H9 (cell line): ENCODE data around the gene RASGRF2. TPM values are rescaled to one million over a fixed set of nuclear protein-coding genes. Genes with fewer than 3 reads are reported as not detected.

Experiments
- DNase-seq: peaks from one replicate; pipeline ENCODE4 v3.0.0-alpha.2; 2017
- H2AFZ ChIP-seq: one replicate; pipeline ENCODE4 v1.6.1; 2013; ENCODE audit warnings: mild to moderate bottlenecking, low read length, control low read depth, moderate library complexity
- H2AK5ac ChIP-seq: 2 replicates; pipeline ENCODE4 v1.6.1; 2013; ENCODE audit warnings: low read length, control low read depth, mixed read lengths; ENCODE audit not compliant: insufficient read length
- H2BK120ac ChIP-seq: one replicate; pipeline ENCODE4 v1.6.1; 2013; ENCODE audit warnings: low read depth, mild to moderate bottlenecking, low read length, control low read depth, inconsistent platforms; ENCODE audit not compliant: poor library complexity, severe bottlenecking
- H2BK12ac ChIP-seq: 2 replicates; pipeline ENCODE4 v1.6.1; 2013; ENCODE audit warnings: low read length, control low read depth, mixed read lengths, low read depth; ENCODE audit not compliant: insufficient read length
- H2BK15ac ChIP-seq: 2 replicates; pipeline ENCODE4 v1.6.1; 2013; ENCODE audit warnings: low read depth, low read length, control low read depth
- H2BK20ac ChIP-seq: one replicate; pipeline ENCODE4 v1.6.1; 2013; ENCODE audit warnings: low read depth, mild to moderate bottlenecking, low read length, control low read depth, inconsistent platforms; ENCODE audit not compliant: poor library complexity, severe bottlenecking
- H2BK5ac ChIP-seq: 2 replicates; pipeline ENCODE4 v1.6.1; 2013; ENCODE audit warnings: low read length, control low read depth, mixed read lengths; ENCODE audit not compliant: insufficient read length
- H3K14ac ChIP-seq: 2 replicates; pipeline ENCODE4 v1.6.1; 2013; ENCODE audit warnings: low read length, control low read depth; ENCODE audit not compliant: insufficient read depth
- H3K18ac ChIP-seq: 2 replicates; pipeline ENCODE4 v1.6.1; 2013; ENCODE audit warnings: low read depth, mild to moderate bottlenecking, mixed read lengths, low read length, control low read depth; ENCODE audit not compliant: insufficient read length
- H3K23ac ChIP-seq: 2 replicates; pipeline ENCODE4 v1.6.1; 2013; ENCODE audit warnings: low read length, control low read depth, mixed read lengths, low read depth; ENCODE audit not compliant: insufficient read length
- H3K23me2 ChIP-seq: 2 replicates; pipeline ENCODE4 v1.6.1; 2013; ENCODE audit warnings: low read depth, mild to moderate bottlenecking, mixed read lengths, low read length, control low read depth; ENCODE audit not compliant: insufficient read length, poor library complexity, severe bottlenecking
- H3K27ac ChIP-seq: 2 replicates; pipeline ENCODE4 v1.5.1; 2013; ENCODE audit warnings: low read length, control low read depth, mixed read lengths, low read depth; ENCODE audit not compliant: insufficient read length
- H3K27me3 ChIP-seq: 2 replicates; pipeline ENCODE4 v1.6.1; 2013; ENCODE audit warnings: low read length, control low read depth, inconsistent platforms; ENCODE audit not compliant: insufficient read depth
- H3K4ac ChIP-seq: 2 replicates; pipeline ENCODE4 v1.6.1; 2013; ENCODE audit warnings: low read depth, mild to moderate bottlenecking, control low read depth, inconsistent platforms, low read length, moderate library complexity
- H3K4me1 ChIP-seq: 2 replicates; pipeline ENCODE4 v1.6.1; 2013; ENCODE audit warnings: low read length, control low read depth, inconsistent platforms; ENCODE audit not compliant: insufficient read depth
- H3K4me2 ChIP-seq: 2 replicates; pipeline ENCODE4 v1.6.1; 2013; ENCODE audit warnings: low read length, control low read depth, mixed read lengths; ENCODE audit not compliant: insufficient read length, insufficient read depth
- H3K56ac ChIP-seq: 2 replicates; pipeline ENCODE4 v1.6.1; 2013; ENCODE audit warnings: low read depth, mild to moderate bottlenecking, mixed read lengths, low read length, control low read depth; ENCODE audit not compliant: insufficient read length
- H3K79me1 ChIP-seq: 2 replicates; pipeline ENCODE4 v1.6.1; 2013; ENCODE audit warnings: low read depth, mild to moderate bottlenecking, moderate library complexity, low read length, control low read depth, inconsistent platforms; ENCODE audit not compliant: insufficient read depth, poor library complexity, severe bottlenecking
- H3K79me2 ChIP-seq: 2 replicates; pipeline ENCODE4 v1.6.1; 2013; ENCODE audit warnings: low read length, control low read depth, inconsistent platforms; ENCODE audit not compliant: insufficient read depth
- H3K9ac ChIP-seq: 2 replicates; pipeline ENCODE4 v1.6.1; 2013; ENCODE audit warnings: low read length, control low read depth, mixed read lengths; ENCODE audit not compliant: insufficient read length; ENCODE audit errors: extremely low read depth
- H3K9me3 ChIP-seq: one replicate; pipeline ENCODE4 v1.6.1; 2013; ENCODE audit warnings: low read depth, low read length, inconsistent platforms; ENCODE audit not compliant: control insufficient read depth
- H3T11ph ChIP-seq: one replicate; pipeline ENCODE4 v1.6.1; 2013; ENCODE audit warnings: mild to moderate bottlenecking, low read length, control low read depth, inconsistent platforms
- H4K20me1 ChIP-seq: one replicate; pipeline ENCODE4 v1.6.1; 2013; ENCODE audit not compliant: control insufficient read depth, insufficient read length, insufficient read depth
- H4K5ac ChIP-seq: 2 replicates; pipeline ENCODE4 v1.6.1; 2013; ENCODE audit warnings: low read depth, mild to moderate bottlenecking, mixed read lengths, low read length, control low read depth; ENCODE audit not compliant: insufficient read length
- H4K8ac ChIP-seq: replicated peaks from 2 replicates; pipeline ENCODE4 v1.6.1; 2013; ENCODE audit warnings: low read length, control low read depth, mixed read lengths, low read depth; ENCODE audit not compliant: insufficient read length
- H4K91ac ChIP-seq: 2 replicates; pipeline ENCODE4 v1.6.1; 2013; ENCODE audit warnings: low read depth, mild to moderate bottlenecking, moderate library complexity, mixed read lengths, low read length, control low read depth; ENCODE audit not compliant: insufficient read length
- H3K27ac Mint-ChIP-seq, 3 experiments: 2 replicates in 2 of 3; 3 replicates in 1 of 3; pipeline ENCODE4 v1.8.0; 2020 to 2021; ENCODE audit warnings: mixed read lengths in 3 of 3, mild to moderate bottlenecking in 1 of 3, moderate library complexity in 1 of 3
- H3K27me3 Mint-ChIP-seq: 2 replicates; pipeline ENCODE4 v1.8.0; 2021; ENCODE audit warnings: low read depth, mild to moderate bottlenecking, moderate library complexity, mixed read lengths
- H3K36me3 Mint-ChIP-seq, 3 experiments: 2 replicates in 2 of 3; 3 replicates in 1 of 3; pipeline ENCODE4 v1.8.0; 2020 to 2021; ENCODE audit warnings: low read depth in 3 of 3, mixed read lengths in 3 of 3; ENCODE audit not compliant: insufficient read depth in 1 of 3
- H3K4me1 Mint-ChIP-seq, 2 experiments: 2 replicates each; pipeline ENCODE4 v1.8.0; 2020; ENCODE audit warnings: mixed read lengths in 2 of 2
- H3K4me3 Mint-ChIP-seq, 2 experiments: 2 replicates in 1 of 2; 3 replicates in 1 of 2; pipeline ENCODE4 v1.8.0; 2020 to 2021; ENCODE audit warnings: mild to moderate bottlenecking in 2 of 2, mixed read lengths in 2 of 2, moderate library complexity in 1 of 2
- H3K9me3 Mint-ChIP-seq, 2 experiments: 2 replicates in 1 of 2; 3 replicates in 1 of 2; pipeline ENCODE4 v1.8.0; 2020; ENCODE audit warnings: mild to moderate bottlenecking in 2 of 2, mixed read lengths in 2 of 2, moderate library complexity in 1 of 2
- CTCF ChIP-seq: fragments of 200-600 bp; sonication (generic); conservative IDR thresholded peaks from 3 replicates; pipeline ENCODE4 v1.8.0; 2021; ENCODE audit warnings: antibody characterized with exemption, mild to moderate bottlenecking
- WGBS: extraction: QIAGEN DNeasy Blood & Tissue Kit; methylation state at CpG from one replicate; pipeline ENCODE4 v1.1.7; 2013; ENCODE audit warnings: missing lambda C conversion rate, low lambda C conversion rate, mixed read lengths; ENCODE audit not compliant: insufficient read length; ENCODE audit errors: extremely low coverage; 5-methylcytosine and 5-hydroxymethylcytosine counted together
- total RNA-seq: library from RNA; stranded (reverse); gene quantifications from 2 replicates; pipeline ENCODE4 v1.2.1, GENCODE V29; 2021

Gene RASGRF2
- total RNA-seq, 1 experiment from 2014 or later: 13.5 TPM

GRCh38 chr5:80912479-80912878 lies 47.7 kb upstream of the RASGRF2 start:
- no peak for TF ChIP-seq CTCF

More at GRCh38 chr5:80912479-80912878, 47.7 kb upstream of the RASGRF2 start:
- Mint-ChIP-seq H3K36me3 (no peaks in the 10 kb centered on the region; a peak in 1 of 7 replicates), H3K9me3 (peaks cover 4 to 6% of the 10 kb centered on the region in 2 experiments; a peak in 3 of 5 replicates), H3K4me1 (peaks cover 15 to 16% of the 10 kb centered on the region in 2 experiments), H3K4me3 (no peak overlapping the region), H3K27ac (no peak overlapping the region), H3K27me3 (no peaks in the 10 kb centered on the region)
- Histone ChIP-seq H2BK5ac (no peak overlapping the region), H3K79me1 (no peaks in the 10 kb centered on the region), H4K8ac (no peak overlapping the region), H3K27me3 (no peaks in the 10 kb centered on the region), H4K5ac (no peak overlapping the region), H2BK15ac (no peak overlapping the region), H3K9me3 (no peaks in the 10 kb centered on the region), H3K18ac (no peak overlapping the region), H4K20me1 (no peaks in the 10 kb centered on the region), H2AK5ac (no peak overlapping the region), H2BK12ac (no peak overlapping the region), H3T11ph (no peak overlapping the region), H2BK120ac (no peak overlapping the region), H4K91ac (no peak overlapping the region), H3K9ac (no peak overlapping the region), H3K4me2 (no peak overlapping the region), H3K79me2 (no peaks in the 10 kb centered on the region), H3K14ac (no peak overlapping the region), H2BK20ac (no peak overlapping the region), H3K4ac (no peak overlapping the region), H3K4me1 (peaks cover 2% of the 10 kb centered on the region; the same call in 1 of the 2 replicates), H3K23me2 (no peaks in the 10 kb centered on the region), H3K23ac (no peak overlapping the region), H2AFZ (no peak overlapping the region), H3K56ac (no peak overlapping the region), H3K27ac (no peak overlapping the region)
- no peak for DNase-seq
- no CpG with 5 or more reads among the region's 3 CpGs for WGBS
